ENCODE results near the gene ARF3.
A peak's percentile ranks its signal among the peaks of the same experiment; 100 is the strongest.

ARF3 gene

DNA sequence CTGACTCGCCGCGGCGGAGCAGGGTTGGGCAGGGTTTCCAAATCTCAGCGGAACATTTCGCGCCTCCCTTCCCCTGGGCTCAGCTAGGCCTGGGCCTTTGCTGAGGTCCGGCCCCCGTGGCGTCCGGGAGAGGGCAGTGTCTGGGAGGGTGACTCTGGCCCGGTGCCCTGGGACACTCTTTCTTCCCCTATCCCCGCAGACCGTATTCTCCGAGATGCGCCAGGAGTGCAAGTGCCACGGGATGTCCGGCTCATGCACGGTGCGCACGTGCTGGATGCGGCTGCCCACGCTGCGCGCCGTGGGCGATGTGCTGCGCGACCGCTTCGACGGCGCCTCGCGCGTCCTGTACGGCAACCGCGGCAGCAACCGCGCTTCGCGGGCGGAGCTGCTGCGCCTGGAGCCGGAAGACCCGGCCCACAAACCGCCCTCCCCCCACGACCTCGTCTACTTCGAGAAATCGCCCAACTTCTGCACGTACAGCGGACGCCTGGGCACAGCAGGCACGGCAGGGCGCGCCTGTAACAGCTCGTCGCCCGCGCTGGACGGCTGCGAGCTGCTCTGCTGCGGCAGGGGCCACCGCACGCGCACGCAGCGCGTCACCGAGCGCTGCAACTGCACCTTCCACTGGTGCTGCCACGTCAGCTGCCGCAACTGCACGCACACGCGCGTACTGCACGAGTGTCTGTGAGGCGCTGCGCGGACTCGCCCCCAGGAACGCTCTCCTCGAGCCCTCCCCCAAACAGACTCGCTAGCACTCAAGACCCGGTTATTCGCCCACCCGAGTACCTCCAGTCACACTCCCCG lies 23.9 kb upstream of the ARF3 start:
- TF ChIP-seq, protein P1, sequence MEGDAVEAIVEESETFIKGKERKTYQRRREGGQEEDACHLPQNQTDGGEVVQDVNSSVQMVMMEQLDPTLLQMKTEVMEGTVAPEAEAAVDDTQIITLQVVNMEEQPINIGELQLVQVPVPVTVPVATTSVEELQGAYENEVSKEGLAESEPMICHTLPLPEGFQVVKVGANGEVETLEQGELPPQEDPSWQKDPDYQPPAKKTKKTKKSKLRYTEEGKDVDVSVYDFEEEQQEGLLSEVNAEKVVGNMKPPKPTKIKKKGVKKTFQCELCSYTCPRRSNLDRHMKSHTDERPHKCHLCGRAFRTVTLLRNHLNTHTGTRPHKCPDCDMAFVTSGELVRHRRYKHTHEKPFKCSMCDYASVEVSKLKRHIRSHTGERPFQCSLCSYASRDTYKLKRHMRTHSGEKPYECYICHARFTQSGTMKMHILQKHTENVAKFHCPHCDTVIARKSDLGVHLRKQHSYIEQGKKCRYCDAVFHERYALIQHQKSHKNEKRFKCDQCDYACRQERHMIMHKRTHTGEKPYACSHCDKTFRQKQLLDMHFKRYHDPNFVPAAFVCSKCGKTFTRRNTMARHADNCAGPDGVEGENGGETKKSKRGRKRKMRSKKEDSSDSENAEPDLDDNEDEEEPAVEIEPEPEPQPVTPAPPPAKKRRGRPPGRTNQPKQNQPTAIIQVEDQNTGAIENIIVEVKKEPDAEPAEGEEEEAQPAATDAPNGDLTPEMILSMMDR (IDR thresholded peaks at IDR 0.05; ENCODE audit: insufficient read depth, missing control alignments) = no peak
- DNase-seq (ENCODE audit: insufficient read length, low spot score) = no peak
- FAIRE-seq = no peak

DNA sequence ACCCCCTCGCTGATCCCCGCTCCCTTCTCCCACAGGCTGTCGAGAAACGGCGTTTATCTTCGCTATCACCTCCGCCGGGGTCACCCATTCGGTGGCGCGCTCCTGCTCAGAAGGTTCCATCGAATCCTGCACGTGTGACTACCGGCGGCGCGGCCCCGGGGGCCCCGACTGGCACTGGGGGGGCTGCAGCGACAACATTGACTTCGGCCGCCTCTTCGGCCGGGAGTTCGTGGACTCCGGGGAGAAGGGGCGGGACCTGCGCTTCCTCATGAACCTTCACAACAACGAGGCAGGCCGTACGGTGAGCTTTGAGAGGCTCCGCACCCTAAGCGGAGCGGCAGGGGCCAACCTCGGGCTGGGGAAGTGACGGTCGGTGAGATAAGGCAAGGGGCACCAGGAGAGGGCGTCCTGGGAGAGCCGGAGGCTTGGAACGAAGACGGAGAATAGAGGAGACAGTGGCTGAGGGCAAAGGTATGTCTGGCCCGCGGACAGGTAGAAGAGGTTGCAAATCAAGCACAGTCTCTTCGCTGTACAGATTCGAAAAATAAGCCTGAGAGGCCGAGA lies 23.2 kb upstream of the ARF3 start:
- no peak for FAIRE-seq
- DNase-seq (ENCODE audit: insufficient read length, low spot score) = no peak
- TF ChIP-seq, protein P1 (IDR thresholded peaks at IDR 0.05; ENCODE audit: insufficient read depth, missing control alignments) = peak; percentile 41

DNA sequence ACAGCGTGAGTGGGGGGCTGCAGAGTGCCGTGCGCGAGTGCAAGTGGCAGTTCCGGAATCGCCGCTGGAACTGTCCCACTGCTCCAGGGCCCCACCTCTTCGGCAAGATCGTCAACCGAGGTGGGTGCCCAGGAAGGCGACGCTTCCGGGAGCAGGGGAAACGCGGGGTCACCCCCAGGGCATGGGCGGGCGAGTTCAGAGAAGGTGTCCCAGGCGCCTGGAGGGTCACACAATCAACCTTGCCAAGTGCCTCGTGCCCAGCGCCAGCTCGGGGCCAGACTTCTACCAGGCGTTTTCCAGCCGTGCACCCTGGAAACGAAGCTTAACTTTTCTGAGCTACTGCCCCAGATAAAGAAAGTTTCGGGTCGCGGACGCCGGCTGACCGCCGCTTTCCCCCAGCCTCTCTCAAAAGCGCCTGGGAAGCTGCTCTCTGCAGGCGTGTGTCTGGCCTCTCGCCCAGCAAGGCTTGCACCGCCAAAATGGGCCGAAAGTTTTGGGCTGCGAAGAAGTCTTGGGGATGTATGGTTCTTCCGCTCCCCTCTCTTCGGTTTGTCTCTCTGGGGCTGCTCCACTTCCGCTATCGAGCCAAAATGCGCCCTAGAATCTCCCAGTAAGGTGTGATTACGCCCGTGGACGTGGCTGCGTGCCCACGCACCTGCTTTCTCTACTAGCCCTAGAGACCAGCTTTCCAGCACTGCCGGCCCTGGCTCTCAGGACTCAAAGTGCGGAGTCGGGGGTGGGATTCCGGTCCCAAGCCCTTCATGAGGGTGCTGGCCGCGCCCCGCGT lies 22.5 kb upstream of the ARF3 start:
- DNase-seq (ENCODE audit: insufficient read length, low spot score) (no peak), FAIRE-seq (no peak)
- TF ChIP-seq, protein P1 (IDR thresholded peaks at IDR 0.05; ENCODE audit: insufficient read depth, missing control alignments) = no peak

DNA sequence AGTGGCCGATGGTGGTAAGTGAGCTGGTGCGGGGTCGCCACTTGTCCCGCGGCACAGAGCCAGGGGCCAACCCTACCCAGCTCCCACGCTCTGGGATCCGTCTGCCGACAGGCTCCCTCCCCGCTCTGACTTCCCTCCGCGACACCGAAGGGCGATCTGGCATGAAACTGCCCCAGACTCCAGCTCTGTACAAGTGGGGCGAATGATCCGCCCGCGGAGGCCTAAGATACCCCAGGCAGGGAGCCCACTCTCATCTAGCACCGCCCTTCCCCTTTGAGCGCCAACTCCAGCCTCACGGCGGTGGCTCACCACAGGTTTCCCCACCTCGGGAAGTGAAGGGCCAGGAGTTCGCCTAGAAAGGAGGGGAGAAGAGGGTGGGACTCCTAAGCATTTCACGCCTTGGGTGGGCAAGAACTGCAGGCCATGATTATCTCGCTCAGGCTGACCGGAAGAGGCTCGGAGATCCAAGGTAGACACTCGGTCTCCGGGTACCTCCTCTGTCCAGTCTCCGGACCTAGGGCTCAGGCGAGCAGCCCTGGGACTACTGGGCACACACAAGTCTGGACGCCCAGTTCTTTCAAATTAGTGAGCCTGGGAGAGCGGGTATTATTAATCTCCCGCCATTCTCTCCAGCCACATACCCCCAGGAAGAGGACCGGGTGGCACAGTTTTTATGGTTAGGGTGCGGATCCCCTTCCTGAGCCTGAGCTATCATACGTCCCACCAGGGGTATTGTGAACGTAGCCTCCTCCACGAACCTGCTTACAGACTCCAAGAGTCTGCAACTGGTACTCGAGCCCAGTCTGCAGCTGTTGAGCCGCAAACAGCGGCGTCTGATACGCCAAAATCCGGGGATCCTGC lies 21.7 kb upstream of the ARF3 start:
- no peak for FAIRE-seq
- no peak for DNase-seq (ENCODE audit: insufficient read length, low spot score)
- TF ChIP-seq, protein P1 (IDR thresholded peaks at IDR 0.05; ENCODE audit: insufficient read depth, missing control alignments) = no peak

DNA sequence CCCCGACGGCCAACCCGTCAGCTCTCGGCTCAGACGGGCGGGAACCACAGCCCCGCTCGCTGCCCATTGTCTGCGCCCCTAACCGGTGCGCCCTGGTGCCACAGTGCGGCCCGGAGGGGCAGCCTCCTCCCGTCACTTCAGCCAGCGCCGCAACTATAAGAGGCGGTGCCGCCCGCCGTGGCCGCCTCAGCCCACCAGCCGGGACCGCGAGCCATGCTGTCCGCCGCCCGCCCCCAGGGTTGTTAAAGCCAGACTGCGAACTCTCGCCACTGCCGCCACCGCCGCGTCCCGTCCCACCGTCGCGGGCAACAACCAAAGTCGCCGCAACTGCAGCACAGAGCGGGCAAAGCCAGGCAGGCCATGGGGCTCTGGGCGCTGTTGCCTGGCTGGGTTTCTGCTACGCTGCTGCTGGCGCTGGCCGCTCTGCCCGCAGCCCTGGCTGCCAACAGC lies 21.0 kb upstream of the ARF3 start, which contains the start of gene WNT1:
Gene WNT1 (plus strand): TSS at position 32 of the 450 bp plus-strand sequence. CDS start 329 bp downstream, at position 361.
- no peak for FAIRE-seq
- TF ChIP-seq, protein P1 (IDR thresholded peaks at IDR 0.05; ENCODE audit: insufficient read depth, missing control alignments) = no peak
- DNase-seq (ENCODE audit: insufficient read length, low spot score) = no peak

Data from D721Med (cell line).